ENCODE results near the gene OR2C1. TPM values are rescaled to one million over a fixed set of nuclear protein-coding genes. Genes with fewer than 3 reads are reported as not detected.

OR2C1 gene
- total and polyA plus RNA-seq, 8 donors = not detected

DNA sequence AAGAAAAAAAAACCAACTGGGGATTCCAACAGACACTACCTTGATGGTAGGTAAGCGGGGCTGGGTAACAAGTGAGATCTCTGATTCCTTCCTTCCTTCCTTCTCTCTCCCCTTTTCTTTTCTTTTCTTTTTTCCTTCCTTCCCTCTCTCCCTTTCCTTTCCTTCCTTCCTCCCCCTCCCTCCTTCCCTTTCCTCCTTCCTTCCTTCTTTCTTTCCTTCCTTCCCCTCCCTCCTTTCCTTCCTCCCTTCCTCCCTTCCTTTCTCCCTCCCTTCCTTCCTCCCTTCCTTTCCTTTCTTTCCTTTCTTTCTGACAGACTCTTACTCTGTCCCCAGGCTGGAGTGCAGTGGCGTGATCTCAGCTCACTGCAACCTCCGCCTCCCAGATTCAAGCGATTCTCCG is 20.0 kb downstream of the OR2C1 start:
- Histone ChIP-seq H3K27me3 (no peaks in the 10 kb centered on the region), H3K9me3 (peaks cover 0 to 74% (median 9%) of the 10 kb centered on the region in 4 donors), H3K27ac (no peak overlapping the region), H3K4me1 (no peaks in the 10 kb centered on the region), H3K36me3 (peaks cover 0 to 48% (median 0%) of the 10 kb centered on the region in 4 donors), H3K4me3 (no peak overlapping the region)
- TF ChIP-seq EP300 (IDR thresholded peaks at IDR 0.05) (no peak), POLR2A (IDR thresholded peaks at IDR 0.05) (no peak), POLR2AphosphoS5 (IDR thresholded peaks at IDR 0.05) (no peak)
- TF ChIP-seq, protein P1, sequence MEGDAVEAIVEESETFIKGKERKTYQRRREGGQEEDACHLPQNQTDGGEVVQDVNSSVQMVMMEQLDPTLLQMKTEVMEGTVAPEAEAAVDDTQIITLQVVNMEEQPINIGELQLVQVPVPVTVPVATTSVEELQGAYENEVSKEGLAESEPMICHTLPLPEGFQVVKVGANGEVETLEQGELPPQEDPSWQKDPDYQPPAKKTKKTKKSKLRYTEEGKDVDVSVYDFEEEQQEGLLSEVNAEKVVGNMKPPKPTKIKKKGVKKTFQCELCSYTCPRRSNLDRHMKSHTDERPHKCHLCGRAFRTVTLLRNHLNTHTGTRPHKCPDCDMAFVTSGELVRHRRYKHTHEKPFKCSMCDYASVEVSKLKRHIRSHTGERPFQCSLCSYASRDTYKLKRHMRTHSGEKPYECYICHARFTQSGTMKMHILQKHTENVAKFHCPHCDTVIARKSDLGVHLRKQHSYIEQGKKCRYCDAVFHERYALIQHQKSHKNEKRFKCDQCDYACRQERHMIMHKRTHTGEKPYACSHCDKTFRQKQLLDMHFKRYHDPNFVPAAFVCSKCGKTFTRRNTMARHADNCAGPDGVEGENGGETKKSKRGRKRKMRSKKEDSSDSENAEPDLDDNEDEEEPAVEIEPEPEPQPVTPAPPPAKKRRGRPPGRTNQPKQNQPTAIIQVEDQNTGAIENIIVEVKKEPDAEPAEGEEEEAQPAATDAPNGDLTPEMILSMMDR (IDR thresholded peaks at IDR 0.05) = no peak
- DNase-seq = no peak
- 89 to 97% (median 94%) methylated on average over 5 of the region's 5 CpGs for WGBS, 5 donors
- intact Hi-C loops (cut with DNase I; ENCODE audit: low total_unique reads) = no loop called here

DNA sequence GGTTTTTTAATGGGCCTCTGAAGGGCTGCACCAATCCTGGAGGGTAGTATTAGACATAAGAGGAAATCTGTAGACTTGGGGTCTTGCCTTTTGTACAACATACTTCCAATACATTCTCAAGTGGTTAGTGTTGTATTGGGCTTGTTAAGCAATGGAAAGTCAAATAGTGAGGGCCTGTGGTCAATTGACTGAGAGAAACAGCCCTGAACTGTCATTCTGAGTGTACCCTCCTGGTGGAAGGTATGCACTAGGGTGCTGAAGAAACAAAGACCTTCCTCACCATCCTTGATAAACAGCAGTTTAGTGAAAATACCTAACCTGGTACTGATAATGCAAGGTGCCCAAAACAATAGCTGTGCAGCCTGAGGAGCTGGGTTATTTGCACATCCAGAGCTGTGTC is 22.2 kb downstream of the OR2C1 start:
- H3K4me3 ChIP-seq = no peak overlapping the region
- H3K36me3 ChIP-seq = peaks cover 7 to 70% (median 19%) of the 10 kb centered on the region in 4 donors
- TF ChIP-seq EP300 (IDR thresholded peaks at IDR 0.05) (no peak), POLR2AphosphoS5 (IDR thresholded peaks at IDR 0.05) (no peak), POLR2A (IDR thresholded peaks at IDR 0.05) (no peak)
- TF ChIP-seq, protein P1 (IDR thresholded peaks at IDR 0.05) = no peak
- peaks cover 0 to 96% (median 19%) of the 10 kb centered on the region in 4 donors for H3K9me3 ChIP-seq
- H3K27ac ChIP-seq = no peak overlapping the region
- intact Hi-C loops (cut with DNase I; ENCODE audit: low total_unique reads) = no loop called here
- no peak for DNase-seq
- H3K4me1 ChIP-seq = no peaks in the 10 kb centered on the region
- H3K27me3 ChIP-seq = no peaks in the 10 kb centered on the region

DNA sequence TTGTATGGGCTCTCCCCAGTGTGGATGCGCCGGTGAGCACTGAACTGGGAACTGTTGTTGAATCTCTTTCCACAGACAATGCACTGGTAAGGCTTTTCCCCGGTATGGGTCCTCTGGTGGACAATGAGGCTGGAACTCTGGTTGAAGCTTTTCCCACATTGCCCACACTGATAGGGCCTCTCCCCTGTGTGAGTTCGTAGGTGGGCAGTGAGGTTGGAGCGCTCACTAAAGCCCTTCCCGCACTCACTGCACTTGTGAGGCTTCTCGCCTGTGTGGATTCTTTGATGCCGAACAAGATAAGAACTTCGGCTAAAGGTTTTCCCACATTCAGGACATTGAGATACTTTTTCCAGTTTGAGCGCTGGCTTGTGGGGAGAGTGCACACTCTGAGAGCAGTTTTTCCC is 27.4 kb downstream of the OR2C1 start:
- H3K27me3 ChIP-seq = no peaks in the 10 kb centered on the region
- intact Hi-C loops (cut with DNase I; ENCODE audit: low total_unique reads) = no loop called here
- H3K27ac ChIP-seq = no peak overlapping the region
- no peaks in the 10 kb centered on the region for H3K4me1 ChIP-seq
- DNase-seq = no peak
- H3K36me3 ChIP-seq = peaks cover 39 to 90% (median 61%) of the 10 kb centered on the region in 4 donors
- 97 to 99% (median 98%) methylated on average over 10 of the region's 10 CpGs for WGBS, 5 donors
- H3K9me3 ChIP-seq = peaks cover 19 to 89% (median 40%) of the 10 kb centered on the region in 4 donors
- TF ChIP-seq EP300 (IDR thresholded peaks at IDR 0.05) (no peak), POLR2A (IDR thresholded peaks at IDR 0.05) (no peak), POLR2AphosphoS5 (IDR thresholded peaks at IDR 0.05) (no peak)
- TF ChIP-seq, protein P1 (IDR thresholded peaks at IDR 0.05) = no peak
- no peak overlapping the region for H3K4me3 ChIP-seq

DNA sequence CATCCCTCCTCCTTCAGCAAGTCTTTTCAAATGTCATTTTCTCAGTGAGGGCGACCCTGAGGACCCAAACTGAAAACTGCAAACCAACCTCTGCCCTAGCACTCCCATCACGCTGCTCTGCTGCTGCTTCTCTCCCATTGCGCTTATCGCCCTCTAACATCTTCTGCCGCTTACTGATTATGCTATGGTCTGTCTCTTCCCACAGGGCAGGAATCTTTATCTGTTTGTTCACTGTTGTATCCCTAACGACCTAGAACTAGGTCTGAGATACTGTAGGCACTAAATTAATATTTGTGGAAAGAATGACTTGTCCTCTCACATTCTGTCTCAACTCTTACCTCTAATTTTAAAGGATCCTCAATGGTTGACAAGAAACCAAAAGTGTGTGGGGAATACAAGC is 32.6 kb downstream of the OR2C1 start:
- peaks cover 52 to 82% (median 69%) of the 10 kb centered on the region in 4 donors for H3K9me3 ChIP-seq
- WGBS, 5 donors = 92 to 95% (median 94%) methylated on average over 6 of the region's 6 CpGs
- H3K4me1 ChIP-seq = no peaks in the 10 kb centered on the region
- DNase-seq = no peak
- no peak overlapping the region for H3K27ac ChIP-seq
- intact Hi-C loops (cut with DNase I; ENCODE audit: low total_unique reads) = no loop called here
- peaks cover 61 to 91% (median 89%) of the 10 kb centered on the region in 4 donors for H3K36me3 ChIP-seq
- TF ChIP-seq EP300 (IDR thresholded peaks at IDR 0.05) = no peak
- no peak for TF ChIP-seq POLR2AphosphoS5 (IDR thresholded peaks at IDR 0.05)
- TF ChIP-seq, protein P1 (IDR thresholded peaks at IDR 0.05) = no peak
- TF ChIP-seq POLR2A (IDR thresholded peaks at IDR 0.05) = no peak
- no peaks in the 10 kb centered on the region for H3K27me3 ChIP-seq
- H3K4me3 ChIP-seq = no peak overlapping the region

Measured in stomach (tissue), 9 donors.